GM10847 (cell line): ENCODE data around the gene BNIP2.

Source experiments
- POLR2A ChIP-seq: IDR thresholded peaks from 2 replicates; pipeline ENCODE4 v1.6.1; 2011; ENCODE audit not compliant: insufficient read length; ENCODE audit errors: extremely low read depth

BNIP2 gene

GRCh38 chr15:59688782-59689625, at the start of gene BNIP2:
Gene BNIP2 (minus strand): TSS chr15:59689320. CDS start chr15:59682457, 6,863 bp downstream.
- peak; percentile 63 for TF ChIP-seq POLR2A

- TF ChIP-seq POLR2A: no peak
These were observed 49.6 kb upstream of the BNIP2 start for GRCh38 chr15:59738676-59739075.

- no peak for TF ChIP-seq POLR2A
These were observed 47.1 kb upstream of the BNIP2 start for GRCh38 chr15:59736181-59736580.

- no peak for TF ChIP-seq POLR2A
These were observed 36.0 kb upstream of the BNIP2 start for GRCh38 chr15:59725151-59725486.

- TF ChIP-seq POLR2A: no peak
These were observed 34.7 kb upstream of the BNIP2 start for GRCh38 chr15:59723687-59724346.

- no peak for TF ChIP-seq POLR2A
These were observed 33.4 kb upstream of the BNIP2 start for GRCh38 chr15:59722476-59722875.

GRCh38 chr15:59722037-59722436, 32.9 kb upstream of the BNIP2 start:
- TF ChIP-seq POLR2A: no peak

GRCh38 chr15:59721411-59721810, 32.3 kb upstream of the BNIP2 start:
- TF ChIP-seq POLR2A: no peak

GRCh38 chr15:59713177-59713576, 24.1 kb upstream of the BNIP2 start:
- no peak for TF ChIP-seq POLR2A

GRCh38 chr15:59711451-59712243, 22.5 kb upstream of the BNIP2 start:
- no peak for TF ChIP-seq POLR2A

GRCh38 chr15:59707619-59708018, 18.5 kb upstream of the BNIP2 start:
- no peak for TF ChIP-seq POLR2A

- no peak for TF ChIP-seq POLR2A
These were observed 15.1 kb upstream of the BNIP2 start for GRCh38 chr15:59703979-59704796.

GRCh38 chr15:59702351-59702750, 13.2 kb upstream of the BNIP2 start:
- no peak for TF ChIP-seq POLR2A

GRCh38 chr15:59701880-59702279, 12.8 kb upstream of the BNIP2 start:
- no peak for TF ChIP-seq POLR2A

GRCh38 chr15:59699810-59700431, 10.8 kb upstream of the BNIP2 start:
- no peak for TF ChIP-seq POLR2A

GRCh38 chr15:59696332-59696731, 7.2 kb upstream of the BNIP2 start:
- no peak for TF ChIP-seq POLR2A
